ENCODE results near the gene MAL. TPM values are rescaled to one million over a fixed set of nuclear protein-coding genes. Genes with fewer than 3 reads are reported as not detected.

MAL gene
- total and polyA plus RNA-seq, 2 of the 4 experiments (the other 2 are of a cell fraction), result not detected

GRCh38 chr2:95053543-95053942 is 28.0 kb downstream of the MAL start:
- Histone ChIP-seq H3K23ac (ENCODE audit: low read depth, low read length) (no peak overlapping the region), H3K27ac (ENCODE audit: insufficient read depth, low read length) (no peak overlapping the region), H3K4me2 (ENCODE audit: low read depth, low read length) (no peak overlapping the region), H3K9me3 (ENCODE audit: control insufficient read depth, insufficient read depth, low read length) (no peaks in the 10 kb centered on the region), H2AK9ac (replicated peaks; ENCODE audit: low read depth, low read length, poor library complexity) (no peak overlapping the region), H3K4me3 (ENCODE audit: insufficient read depth, low read depth, low read length) (no peak overlapping the region), H3K79me1 (ENCODE audit: low read depth in 1 of 2, low read length in 2 of 2) (no peaks in the 10 kb centered on the region), H2AFZ (replicated peaks; ENCODE audit: low read length, poor library complexity) (no peak overlapping the region), H3K4ac (ENCODE audit: low read depth, low read length) (no peak overlapping the region), H3K36me3 (ENCODE audit: control insufficient read depth, insufficient read depth, low read length) (no peaks in the 10 kb centered on the region), H3K27me3 (ENCODE audit: control insufficient read depth, insufficient read depth, low read length) (peaks cover 35% of the 10 kb centered on the region; the same call in 1 of the 2 replicates), H2BK120ac (ENCODE audit: low read depth, low read length) (no peak overlapping the region), H4K91ac (ENCODE audit: insufficient read depth, low read depth, low read length) (no peak overlapping the region), H2BK5ac (ENCODE audit: low read depth, low read length, poor library complexity, severe bottlenecking) (no peak overlapping the region), H4K8ac (ENCODE audit: low read depth in 2 of 2, low read length in 2 of 2) (no peak overlapping the region), H3K18ac (ENCODE audit: low read depth, low read length) (no peak overlapping the region), H3K4me1 (ENCODE audit: control insufficient read depth, insufficient read depth, low read length) (peaks cover 7% of the 10 kb centered on the region; the same call in 1 of the 2 replicates), H3K9ac (ENCODE audit: low read depth, low read length) (no peak overlapping the region), H2AK5ac (ENCODE audit: low read depth, low read length) (no peak overlapping the region), H4K5ac (ENCODE audit: low read depth, low read length) (no peak overlapping the region), H3K9me1 (ENCODE audit: insufficient read depth, low read length) (no peaks in the 10 kb centered on the region), H3K14ac (replicated peaks; ENCODE audit: low read depth, low read length) (no peak overlapping the region), H4K20me1 (ENCODE audit: insufficient read depth, low read length) (no peaks in the 10 kb centered on the region), H2BK20ac (ENCODE audit: low read depth, low read length) (no peak overlapping the region), H2BK15ac (ENCODE audit: low read depth, low read length) (no peak overlapping the region), H3K56ac (ENCODE audit: extremely low read depth, insufficient read depth, low read length) (no peak overlapping the region)
- dilution Hi-C loops (cut with HindIII; ENCODE audit: low sequenced_read_pairs, unreplicated experiment) (no loop called here), intact Hi-C loops (cut with micrococcal nuclease) (loop anchor here (1.0 kb wide), 1 partner anchor 31 kb away; no protein-coding TSS in a partner anchor), in situ Hi-C loops (cut with MboI; ENCODE audit: low sequenced_read_pairs) (no loop called here)
- no TSS peak for BruUV-seq (replicated peaks)
- DNase-seq (no peak), ATAC-seq (ENCODE audit: low read depth) (no peak)
- no peak for TF ChIP-seq CTCF (conservative IDR thresholded peaks at IDR 0.05; ENCODE audit: low read depth, low read length)
- TF ChIP-seq FOS (IDR thresholded peaks at IDR 0.05; ENCODE audit: low read depth, low read length), result no peak
- CTCF ChIA-PET, result interaction anchor here (1.1 kb wide), 1 partner anchor 26 kb away, joined by 4 read pairs; no protein-coding TSS in a partner anchor
- WGBS, 2 experiments (ENCODE audit: extremely low coverage in 2 of 2, insufficient read length in 1 of 2), result 17% methylated on average over 3 of the region's 11 CpGs; no CpG with 5 or more reads in 1 of the 2 experiments
- POLR2A ChIA-PET (ENCODE audit: unreplicated experiment), result no interaction called here

All from IMR-90 (cell line).